Adrenal gland (tissue), 5 donors: ENCODE results near the gene ZSWIM9.

Experiments
- CTCF ChIP-seq, 6 experiments: fragments of 450-650 bp in 4 of 6; fragments of 200-600 bp in 2 of 6; sonication (generic) in 1 of 6; IDR thresholded peaks; 1 replicate in 5 of 6; 2 replicates in 1 of 6; pipeline versions ENCODE4 v1.5.1 to v1.8.0; 2016 to 2021; ENCODE audit warnings: antibody characterized with exemption in 6 of 6, mild to moderate bottlenecking in 2 of 6, moderate library complexity in 1 of 6
- POLR2A ChIP-seq, 2 donors: fragments of 450-650 bp; IDR thresholded peaks; one replicate each; pipeline ENCODE4 v1.6.1; 2017; ENCODE audit warnings: antibody characterized with exemption in 2 of 2, mild to moderate bottlenecking in 2 of 2, moderate library complexity in 1 of 2
- donor health status: DM: no; HTN: no; CAD: no.

GRCh38 chr19:48147597-48148175 lies 22.8 kb upstream of the ZSWIM9 start:
- no peak for TF ChIP-seq CTCF (IDR thresholded peaks at IDR 0.05)
- no peak for TF ChIP-seq POLR2A (IDR thresholded peaks at IDR 0.05)
